Ascending aorta (tissue), 2 donors: ENCODE data around the gene KLF15. TPM values are rescaled to one million over a fixed set of nuclear protein-coding genes. Genes with fewer than 3 reads are reported as not detected.

ENCODE experiments used
- DNase-seq, 2 donors: peaks; one replicate each; pipeline ENCODE4 v3.0.0-alpha.2; 2019; ENCODE audit warnings: low spot score in 2 of 2
- H3K27ac ChIP-seq, 2 donors: fragments of 200-600 bp; sonication (generic); one replicate each; pipeline ENCODE4 v1.5.1; 2016 to 2017; ENCODE audit warnings: mild to moderate bottlenecking in 1 of 2
- H3K27me3 ChIP-seq: fragments of 200-600 bp; sonication (generic); one replicate; pipeline ENCODE4 v1.5.1; 2017
- H3K36me3 ChIP-seq, 2 donors: fragments of 200-600 bp; sonication (generic); one replicate each; pipeline ENCODE4 v1.5.1; 2016
- H3K4me1 ChIP-seq, 2 donors: fragments of 200-600 bp; sonication (generic); one replicate each; pipeline ENCODE4 v1.5.1; 2016 to 2017; ENCODE audit warnings: mild to moderate bottlenecking in 1 of 2
- H3K4me3 ChIP-seq, 2 donors: fragments of 200-600 bp; sonication (generic); one replicate each; pipeline ENCODE4 v1.5.1; 2016 to 2017; ENCODE audit warnings: mild to moderate bottlenecking in 1 of 2
- H3K9me3 ChIP-seq, 2 donors: fragments of 200-600 bp; sonication (generic); one replicate each; pipeline ENCODE4 v1.5.1; 2016
- CTCF ChIP-seq, 3 experiments: fragments of 200-600 bp in 2 of 3; fragments of 450-650 bp in 1 of 3; sonication (generic) in 2 of 3; IDR thresholded peaks; one replicate each; pipeline ENCODE4 v1.5.1; 2016 to 2019; ENCODE audit warnings: antibody characterized with exemption in 3 of 3, mild to moderate bottlenecking in 1 of 3, moderate library complexity in 1 of 3
- intact Hi-C: fragments of 100-400 bp; cut with DNase I; formaldehyde crosslinking; loops from one replicate; pipeline ENCODE4 v1.15.1; 2023
- total RNA-seq: library from RNA; depleted of rRNA; stranded (reverse); fragments of >200 nt; gene quantifications from one replicate; pipeline ENCODE4 v1.1.0, GENCODE V29; 2016

Gene KLF15
- total RNA-seq, 1 donor from 2014 or later, result 74.0 TPM

GRCh38 chr3:126295407-126295939, 61.7 kb downstream of the KLF15 start:
- Histone ChIP-seq H3K9me3 (no peaks in the 10 kb centered on the region), H3K27me3 (no peaks in the 10 kb centered on the region), H3K27ac (no peak overlapping the region), H3K36me3 (no peaks in the 10 kb centered on the region), H3K4me1 (no peaks in the 10 kb centered on the region), H3K4me3 (no peak overlapping the region)
- no peak for TF ChIP-seq CTCF (IDR thresholded peaks at IDR 0.05)
- DNase-seq, result no peak
- intact Hi-C loops, result no loop called here

GRCh38 chr3:126294211-126294808, 62.9 kb downstream of the KLF15 start:
- no peaks in the 10 kb centered on the region for H3K27me3 ChIP-seq
- H3K9me3 ChIP-seq, result no peaks in the 10 kb centered on the region
- H3K4me3 ChIP-seq, result no peak overlapping the region
- intact Hi-C loops, result no loop called here
- DNase-seq, result no peak
- TF ChIP-seq CTCF (IDR thresholded peaks at IDR 0.05), result no peak
- no peak overlapping the region for H3K27ac ChIP-seq
- H3K4me1 ChIP-seq, result no peaks in the 10 kb centered on the region
- H3K36me3 ChIP-seq, result no peaks in the 10 kb centered on the region

- Histone ChIP-seq H3K27ac (no peak overlapping the region), H3K9me3 (no peaks in the 10 kb centered on the region), H3K36me3 (no peaks in the 10 kb centered on the region), H3K4me3 (no peak overlapping the region), H3K4me1 (peaks cover 0 to under 1% of the 10 kb centered on the region in 2 donors), H3K27me3 (no peaks in the 10 kb centered on the region)
- no peak for TF ChIP-seq CTCF (IDR thresholded peaks at IDR 0.05)
- DNase-seq, result peak in 1 of 2 donors; percentile 50
- intact Hi-C loops, result no loop called here
These were observed 63.7 kb downstream of the KLF15 start for GRCh38 chr3:126293370-126294082.

Other genes with a start within 250 kb of the KLF15 start
- 36.1 TPM for gene ALDH1L1, start 176.8 kb downstream of the KLF15 start, total RNA-seq
- not detected for gene CFAP100, start 37.5 kb upstream of the KLF15 start, total RNA-seq
- gene ZXDC, start 118.5 kb upstream of the KLF15 start, total RNA-seq, result 74.4 TPM
- not detected for gene UROC1, start 160.4 kb upstream of the KLF15 start, total RNA-seq
- gene CHST13, start 166.7 kb upstream of the KLF15 start, total RNA-seq, result not detected
- not detected for gene C3orf22, start 201.5 kb upstream of the KLF15 start, total RNA-seq